H1 (cell line): Measurements from ENCODE around the gene DEDD2. TPM values are rescaled to one million over a fixed set of nuclear protein-coding genes. Genes with fewer than 3 reads are reported as not detected.

ENCODE experiments used
- CTCF ChIA-PET: fragments of 300-600 bp; sonication (Branson Sonifier 250); formaldehyde crosslinking; loops from one replicate; lab custom pipeline; 2021; ENCODE audit not compliant: partially characterized antibody; lab: Charles Lee
- POLR2A ChIA-PET: fragments of 300-600 bp; sonication (Branson Sonifier 250); formaldehyde crosslinking; loops from one replicate; lab custom pipeline; 2021; ENCODE audit warnings: inconsistent platforms; ENCODE audit not compliant: partially characterized antibody; lab: Charles Lee
- DNase-seq, 2 experiments: peaks; one replicate each; pipeline versions ENCODE4 v3.0.0 to v3.0.0-alpha.2; 2010 to 2022; ENCODE audit warnings: low spot score in 2 of 2, low read depth in 1 of 2, mixed read lengths in 1 of 2
- FAIRE-seq: peaks from 2 replicates; lab custom pipeline; 2011; peaks lifted over from hg19 to GRCh38; lab: Jason Lieb, UNC
- H2AFZ ChIP-seq: 2 replicates; pipeline ENCODE4 v1.8.1; 2012; ENCODE audit warnings: low read length, inconsistent platforms
- H2AK5ac ChIP-seq: 2 replicates; pipeline ENCODE4 v1.6.1; 2013; ENCODE audit warnings: low read depth, low read length
- H2BK120ac ChIP-seq: replicated peaks from 2 replicates; pipeline ENCODE3; 2013; ENCODE audit warnings: low read depth, low read length, inconsistent platforms
- H2BK12ac ChIP-seq: 2 replicates; pipeline ENCODE4 v1.6.1; 2013; ENCODE audit warnings: low read depth, low read length
- H2BK15ac ChIP-seq: 2 replicates; pipeline ENCODE4 v1.6.1; 2013; ENCODE audit warnings: low read length
- H2BK20ac ChIP-seq: 2 replicates; pipeline ENCODE4 v1.6.1; 2013; ENCODE audit warnings: low read length
- H2BK5ac ChIP-seq: 2 replicates; pipeline ENCODE4 v1.6.1; 2013; ENCODE audit warnings: low read depth, low read length
- H3K14ac ChIP-seq: 2 replicates; pipeline ENCODE4 v1.6.1; 2013; ENCODE audit warnings: inconsistent platforms; ENCODE audit not compliant: insufficient read length
- H3K18ac ChIP-seq: 2 replicates; pipeline ENCODE4 v1.6.1; 2013; ENCODE audit warnings: low read length; ENCODE audit errors: extremely low read depth
- H3K23ac ChIP-seq: 2 replicates; pipeline ENCODE4 v1.6.1; 2013; ENCODE audit warnings: inconsistent platforms; ENCODE audit not compliant: insufficient read length
- H3K23me2 ChIP-seq: 2 replicates; pipeline ENCODE4 v1.6.1; 2013; ENCODE audit warnings: low read depth, low read length
- H3K27ac ChIP-seq: 2 replicates; pipeline ENCODE4 v1.6.1; 2011; ENCODE audit warnings: low read depth, low read length, inconsistent platforms
- H3K27me3 ChIP-seq, 4 experiments: replicated peaks in 1 of 4; 1 replicate in 1 of 4; 2 replicates in 3 of 4; pipeline versions ENCODE4 v1.6.1 to v1.8.1; 2011 to 2013; ENCODE audit warnings: low read length in 3 of 4, mild to moderate bottlenecking in 3 of 4, inconsistent platforms in 2 of 4, mixed read lengths in 2 of 4, moderate library complexity in 1 of 4; ENCODE audit not compliant: control insufficient read depth in 3 of 4, insufficient read depth in 3 of 4; ENCODE audit errors: extremely low read depth in 1 of 4
- H3K36me3 ChIP-seq, 4 experiments: 2 replicates each; pipeline versions ENCODE4 v1.6.1 to v1.8.1; 2011 to 2013; ENCODE audit warnings: mild to moderate bottlenecking in 4 of 4, low read length in 3 of 4, moderate library complexity in 2 of 4, control low read depth in 1 of 4, inconsistent platforms in 1 of 4; ENCODE audit not compliant: insufficient read depth in 4 of 4, control insufficient read depth in 2 of 4
- H3K4ac ChIP-seq: replicated peaks from 2 replicates; pipeline ENCODE3; 2013; ENCODE audit warnings: low read length, low read depth, mixed read lengths, inconsistent platforms; ENCODE audit not compliant: insufficient read length
- H3K4me1 ChIP-seq, 4 experiments: replicated peaks in 1 of 4; 1 replicate in 1 of 4; 2 replicates in 3 of 4; pipeline versions ENCODE4 v1.6.1 to v1.8.1; 2011 to 2013; ENCODE audit warnings: low read length in 3 of 4, inconsistent platforms in 2 of 4, mixed read lengths in 1 of 4; ENCODE audit not compliant: insufficient read depth in 4 of 4, control insufficient read depth in 3 of 4
- H3K4me2 ChIP-seq, 2 experiments: 2 replicates each; pipeline versions ENCODE4 v1.6.1 to v1.8.1; 2011 to 2013; ENCODE audit warnings: low read depth in 2 of 2, low read length in 2 of 2, control low read depth in 1 of 2, inconsistent platforms in 1 of 2, mild to moderate bottlenecking in 1 of 2; ENCODE audit not compliant: insufficient read depth in 1 of 2
- H3K4me3 ChIP-seq, 4 experiments: fragments of 200-600, 300-600 bp in 1 of 4; sonication (generic), shearing (Covaris generic), sonication (Bioruptor Twin) in 1 of 4; 2 replicates each; pipeline versions ENCODE4 v1.5.1 to v1.8.1; 2011 to 2016; ENCODE audit warnings: low read length in 4 of 4, low read depth in 3 of 4, control low read depth in 2 of 4, inconsistent platforms in 2 of 4, mild to moderate bottlenecking in 2 of 4, mixed read lengths in 1 of 4, moderate library complexity in 1 of 4; ENCODE audit not compliant: insufficient read depth in 2 of 4; ENCODE audit errors: extremely low read depth in 1 of 4
- H3K56ac ChIP-seq: replicated peaks from 2 replicates; pipeline ENCODE3; 2013; ENCODE audit warnings: low read depth, mild to moderate bottlenecking, mixed read lengths, low read length, inconsistent platforms; ENCODE audit not compliant: insufficient read length
- H3K79me1 ChIP-seq: 2 replicates; pipeline ENCODE4 v1.6.1; 2013; ENCODE audit warnings: low read depth, low read length, control low read depth
- H3K79me2 ChIP-seq, 2 experiments: 2 replicates each; pipeline versions ENCODE4 v1.6.1 to v1.8.1; 2012 to 2013; ENCODE audit warnings: low read length in 2 of 2, mild to moderate bottlenecking in 2 of 2, inconsistent platforms in 1 of 2; ENCODE audit not compliant: insufficient read depth in 2 of 2, control insufficient read depth in 1 of 2
- H3K9ac ChIP-seq, 4 experiments: replicated peaks in 1 of 4; 1 replicate in 1 of 4; 2 replicates in 3 of 4; pipeline versions ENCODE4 v1.6.1 to v1.8.1; 2011 to 2013; ENCODE audit warnings: low read depth in 3 of 4, low read length in 3 of 4, control low read depth in 2 of 4, mild to moderate bottlenecking in 2 of 4, moderate library complexity in 2 of 4, inconsistent platforms in 1 of 4; ENCODE audit errors: extremely low read depth in 1 of 4
- H3K9me3 ChIP-seq, 2 experiments: 2 replicates each; pipeline versions ENCODE4 v1.6.1 to v1.8.1; 2012 to 2013; ENCODE audit warnings: mild to moderate bottlenecking in 2 of 2, moderate library complexity in 2 of 2, control low read depth in 1 of 2, inconsistent platforms in 1 of 2, low read depth in 1 of 2, low read length in 1 of 2, mixed read lengths in 1 of 2; ENCODE audit not compliant: insufficient read depth in 2 of 2
- H4K20me1 ChIP-seq, 2 experiments: replicated peaks in 1 of 2; 2 replicates each; pipeline versions ENCODE3 to v1.8.1; 2011 to 2013; ENCODE audit warnings: inconsistent platforms in 2 of 2, low read length in 2 of 2, mild to moderate bottlenecking in 1 of 2; ENCODE audit not compliant: insufficient read depth in 2 of 2, control insufficient read depth in 1 of 2
- H4K5ac ChIP-seq: 2 replicates; pipeline ENCODE4 v1.6.1; 2013; ENCODE audit warnings: low read length, low read depth, mixed read lengths, inconsistent platforms; ENCODE audit not compliant: insufficient read length
- H4K8ac ChIP-seq: 2 replicates; pipeline ENCODE4 v1.8.0; 2013; ENCODE audit warnings: mild to moderate bottlenecking, moderate library complexity, low read length, inconsistent platforms; ENCODE audit not compliant: insufficient read depth; ENCODE audit errors: extremely low read depth
- H4K91ac ChIP-seq: replicated peaks from 2 replicates; pipeline ENCODE3; 2013; ENCODE audit warnings: low read length, mixed read lengths, inconsistent platforms; ENCODE audit not compliant: insufficient read length
- CBX5 ChIP-seq: fragments of 300-800, 300-1000 bp; sonication (generic); IDR thresholded peaks from 2 replicates; pipeline ENCODE4 v1.7.1; 2016; ENCODE audit warnings: antibody characterized with exemption, low read length, low read depth
- EP300 ChIP-seq, 2 experiments: IDR thresholded peaks; 1 replicate in 1 of 2; 2 replicates in 1 of 2; pipeline ENCODE4 v1.6.1; 2011 to 2012; ENCODE audit warnings: low read depth in 2 of 2, low read length in 2 of 2, mild to moderate bottlenecking in 2 of 2, borderline replicate concordance in 1 of 2, inconsistent platforms in 1 of 2, moderate library complexity in 1 of 2
- EZH2 ChIP-seq: fragments of 200-600 bp; sonication (generic); IDR thresholded peaks from 2 replicates; pipeline ENCODE4 v1.7.1; 2012; ENCODE audit warnings: low read depth, mild to moderate bottlenecking, moderate library complexity, low read length, inconsistent platforms; ENCODE audit not compliant: severe bottlenecking
- GABPA ChIP-seq: IDR thresholded peaks from 2 replicates; pipeline ENCODE4 v1.6.1; 2011; ENCODE audit warnings: mild to moderate bottlenecking, low read length, moderate library complexity, borderline replicate concordance; ENCODE audit not compliant: insufficient read depth
- HDAC2 ChIP-seq, 2 experiments: fragments of 300-600 bp in 1 of 2; sonication (generic) in 1 of 2; IDR thresholded peaks; 2 replicates each; pipeline ENCODE4 v1.6.1; 2011 to 2012; ENCODE audit warnings: low read depth in 2 of 2, low read length in 2 of 2, mild to moderate bottlenecking in 2 of 2, moderate library complexity in 2 of 2, borderline replicate concordance in 1 of 2, inconsistent platforms in 1 of 2
- PHF8 ChIP-seq: fragments of 200-600 bp; sonication (generic); conservative IDR thresholded peaks from 2 replicates; pipeline ENCODE4 v1.7.1; 2012; ENCODE audit warnings: low read depth, mild to moderate bottlenecking, inconsistent platforms, low read length, moderate library complexity
- RBBP5 ChIP-seq: IDR thresholded peaks from 2 replicates; pipeline ENCODE4 v1.7.1; 2012; ENCODE audit warnings: low read depth, mild to moderate bottlenecking, inconsistent platforms, low read length, moderate library complexity, borderline replicate concordance
- RFX5 ChIP-seq: IDR thresholded peaks from 2 replicates; pipeline ENCODE4 v1.6.1; 2011; ENCODE audit warnings: low read depth, low read length, improper control_type of control experiment, borderline replicate concordance
- SIN3A ChIP-seq, 2 experiments: IDR thresholded peaks in 1 of 2; conservative IDR thresholded peaks in 1 of 2; 2 replicates each; pipeline ENCODE4 v1.6.1; 2011 to 2012; ENCODE audit warnings: low read length in 2 of 2, improper control_type of control experiment in 1 of 2, low read depth in 1 of 2, mild to moderate bottlenecking in 1 of 2
- TAF7 ChIP-seq: optimal IDR thresholded peaks from 2 replicates; pipeline ENCODE3; 2011; ENCODE audit warnings: low read depth, mild to moderate bottlenecking, inconsistent platforms, low read length, moderate library complexity, borderline replicate concordance
- YY1 ChIP-seq: IDR thresholded peaks from 2 replicates; pipeline ENCODE4 v1.6.1; 2011; ENCODE audit warnings: low read depth, mild to moderate bottlenecking, low read length
- WGBS, 2 experiments: shearing (Covaris generic) in 1 of 2; methylation state at CpG; one replicate each; pipeline versions ENCODE4 v1.1.6 to v1.1.7; 2013 to 2015; ENCODE audit warnings: low lambda C conversion rate in 2 of 2, mixed read lengths in 2 of 2, inconsistent platforms in 1 of 2, low coverage in 1 of 2, missing lambda C conversion rate in 1 of 2; ENCODE audit not compliant: insufficient replicate concordance in 2 of 2, insufficient coverage in 1 of 2, insufficient read length in 1 of 2; ENCODE audit errors: extremely low coverage in 1 of 2, missing lambda C conversion rate in 1 of 2; 5-methylcytosine and 5-hydroxymethylcytosine counted together
- polyA plus RNA-seq, 7 experiments: library from polyadenylated mRNA; depleted of rRNA in 3 of 7; stranded (reverse) in 5 of 7; unstranded in 2 of 7; fragments of >200 nt in 5 of 7; fragments of 200-250 nt in 2 of 7; gene quantifications; 1 replicate in 5 of 7; 2 replicates in 1 of 7; 4 replicates in 1 of 7; pipeline versions ENCODE4 v1.2.1 to v1.2.3, GENCODE V29; 2011 to 2013; ENCODE audit warnings: missing spikeins in 2 of 7, mixed read lengths in 2 of 7
- total RNA-seq: library from RNA; stranded (reverse); fragmentation: NEBNext Ultra II Directional; extraction: Animal tissue kit (Norgen Biotek cat#: 25700); gene quantifications from 2 replicates; pipeline ENCODE4 v1.2.1, GENCODE V29; 2021

The DEDD2 gene
- total and polyA plus RNA-seq, 2 of the 8 experiments (the other 6 are each of a cell fraction or from before 2014, with no cell fraction given), result 37.8 to 65.0 TPM

DNA sequence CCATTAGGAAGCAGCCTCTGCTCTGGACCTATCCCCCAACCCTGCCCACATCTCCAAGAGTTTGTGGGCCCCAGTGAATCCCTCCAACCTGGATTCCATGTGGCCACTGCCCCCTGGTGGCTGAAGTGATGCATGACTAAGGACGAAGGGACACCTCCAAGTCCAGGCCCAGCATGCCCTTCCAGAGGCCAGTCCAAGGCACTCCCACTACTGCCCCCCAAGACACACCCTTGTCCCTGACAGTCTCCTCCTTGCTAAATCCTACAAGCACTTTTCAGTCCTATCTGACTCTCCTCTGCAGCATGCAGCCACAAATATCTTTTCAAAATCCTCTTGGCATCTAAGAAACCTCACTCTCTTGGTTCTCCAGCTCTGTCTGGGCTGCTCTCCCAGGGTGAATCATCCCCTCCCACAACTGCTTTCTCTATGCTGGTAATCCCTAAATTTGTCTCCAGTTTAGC is 33.0 kb downstream of the DEDD2 start:
- Histone ChIP-seq H3K79me2 (no peaks in the 10 kb centered on the region), H3K4me2 (no peak overlapping the region), H3K27ac (no peak overlapping the region), H2BK120ac (no peak overlapping the region), H3K9me3 (no peaks in the 10 kb centered on the region), H3K9ac (no peak overlapping the region), H4K5ac (no peak overlapping the region), H4K20me1 (peaks cover 0 to 4% of the 10 kb centered on the region in 2 experiments), H3K14ac (no peak overlapping the region), H2AFZ (no peak overlapping the region), H3K36me3 (no peaks in the 10 kb centered on the region), H3K23me2 (peaks cover 1% of the 10 kb centered on the region; the same call in 1 of the 2 replicates), H4K91ac (no peak overlapping the region), H2BK15ac (no peak overlapping the region; the same call in 1 of the 2 replicates), H3K4me3 (no peak overlapping the region), H2BK12ac (no peak overlapping the region), H3K18ac (no peak overlapping the region), H3K79me1 (no peaks in the 10 kb centered on the region), H3K4ac (no peak overlapping the region), H3K56ac (no peak overlapping the region), H2BK20ac (no peak overlapping the region), H4K8ac (no peak overlapping the region), H2BK5ac (no peak overlapping the region), H3K4me1 (peaks cover 0 to 7% (median 3%) of the 10 kb centered on the region in 4 experiments; a peak in 3 of 7 replicates), H3K23ac (no peak overlapping the region), H3K27me3 (peaks cover 5 to 23% (median 15%) of the 10 kb centered on the region in 4 experiments), H2AK5ac (no peak overlapping the region)
- ChIA-PET POLR2A (interaction anchor here (0.9 to 1.0 kb wide), 2 partner anchors 9 to 12 kb away, joined by 3 to 4 read pairs; no protein-coding TSS in a partner anchor), CTCF (interaction anchor here (0.6 to 9.4 kb wide), 21 partner anchors 13 to 109 kb away, joined by 3 to 159 read pairs (median 4); partner anchors contain the start of gene POU2F2)
- DNase-seq (peak; percentile 79 to 97), FAIRE-seq (peak; percentile 98)
- whole genome bisulfite sequencing, 2 experiments, result 0% methylated on average over 1 of the region's 1 CpG; no CpG with 5 or more reads in 1 of the 2 experiments
- TF ChIP-seq SIN3A (conservative IDR thresholded peaks at IDR 0.05 in 1 of 2, IDR thresholded peaks at IDR 0.05 in 1 of 2; ENCODE audit: low read depth in 1 of 2, low read length in 2 of 2) (peak in 1 of 2 experiments; percentile 82; a peak in 1 of 4 replicates), TAF7 (no peak), RBBP5 (no peak), HDAC2 (IDR thresholded peaks at IDR 0.05; ENCODE audit: borderline replicate concordance in 1 of 2, low read depth in 2 of 2, low read length in 2 of 2) (peak in 1 of 2 experiments; percentile 56; a peak in 1 of 4 replicates), RFX5 (no peak), PHF8 (no peak), GABPA (no peak), YY1 (0 out of 2 replicates have a peak, but pooled peaks have one; percentile 29), EP300 (IDR thresholded peaks at IDR 0.05; ENCODE audit: borderline replicate concordance in 1 of 2, low read depth in 2 of 2, low read length in 2 of 2) (no peak), CBX5 (no peak), EZH2 (no peak)
